ENCODE results near the gene STRAP. TPM values are rescaled to one million over a fixed set of nuclear protein-coding genes. Genes with fewer than 3 reads are reported as not detected.
"Not testable (repeated sequence)": the region's sequence is repeated elsewhere in the genome, so short reads cannot be mapped to it uniquely, and the experiment has no call there.

Gene STRAP
- total RNA-seq, 1 donor from 2014 or later = 89.4 TPM

GRCh38 chr12:15918066-15918465 lies 35.9 kb downstream of the STRAP start:
- intact Hi-C loops (cut with micrococcal nuclease) = no loop called here

- intact Hi-C loops (cut with micrococcal nuclease) = no loop called here
These were observed 37.2 kb downstream of the STRAP start for GRCh38 chr12:15919418-15919817.

GRCh38 chr12:15924956-15925355 lies 42.8 kb downstream of the STRAP start:
- intact Hi-C loops (cut with micrococcal nuclease) = no loop called here

- intact Hi-C loops (cut with micrococcal nuclease) = no loop called here
These were observed 46.2 kb downstream of the STRAP start for GRCh38 chr12:15928346-15928745.

GRCh38 chr12:15928870-15929571 lies 46.8 kb downstream of the STRAP start:
- intact Hi-C loops (cut with micrococcal nuclease) = no loop called here

GRCh38 chr12:15931590-15932053 lies 49.4 kb downstream of the STRAP start:
- intact Hi-C loops (cut with micrococcal nuclease) = no loop called here

GRCh38 chr12:15932327-15932726 lies 50.1 kb downstream of the STRAP start:
- intact Hi-C loops (cut with micrococcal nuclease) = no loop called here

GRCh38 chr12:15932971-15933370 lies 50.8 kb downstream of the STRAP start:
- intact Hi-C loops (cut with micrococcal nuclease) = no loop called here

- intact Hi-C loops (cut with micrococcal nuclease) = no loop called here
These were observed 51.6 kb downstream of the STRAP start for GRCh38 chr12:15933751-15934150.

GRCh38 chr12:15936751-15937150 lies 54.6 kb downstream of the STRAP start:
- intact Hi-C loops (cut with micrococcal nuclease) = no loop called here

GRCh38 chr12:15937902-15938301 lies 55.7 kb downstream of the STRAP start:
- intact Hi-C loops (cut with micrococcal nuclease) = no loop called here

GRCh38 chr12:15939111-15939510 lies 56.9 kb downstream of the STRAP start:
- intact Hi-C loops (cut with micrococcal nuclease) = no loop called here

- intact Hi-C loops (cut with micrococcal nuclease) = no loop called here
These were observed 60.3 kb downstream of the STRAP start for GRCh38 chr12:15942475-15942874.

- intact Hi-C loops (cut with micrococcal nuclease) = not testable (repeated sequence)
These were observed 61.3 kb downstream of the STRAP start for GRCh38 chr12:15943519-15943918.

GRCh38 chr12:15948461-15948860 lies 66.3 kb downstream of the STRAP start:
- intact Hi-C loops (cut with micrococcal nuclease) = not testable (repeated sequence)

Other genes with a start within 250 kb of the STRAP start
- 1.9 and 3.9 TPM in 2 replicates for gene EPS8, start 93.0 kb upstream of the STRAP start, total RNA-seq
- gene DERA, start 28.9 kb downstream of the STRAP start, total RNA-seq = 19.8 and 20.4 TPM in 2 replicates